A673 (cell line): ENCODE measurements around the gene DAB2IP. TPM values are rescaled to one million over a fixed set of nuclear protein-coding genes. Genes with fewer than 3 reads are reported as not detected.

Experiments used
- BruUV-seq: library from RNA; stranded (reverse); fragments of 400-500 nt; replicated peaks from 2 replicates; lab custom pipeline; 2021; lab: Mats Ljungman, UMichigan
- CTCF ChIA-PET: fragments of 300-600 bp; sonication (Branson Sonifier 250); formaldehyde crosslinking; loops from one replicate; lab custom pipeline; 2022; ENCODE audit warnings: antibody characterized with exemption; lab: Charles Lee
- POLR2A ChIA-PET: fragments of 300-600 bp; sonication (Branson Sonifier 250); formaldehyde crosslinking; loops from one replicate; lab custom pipeline; 2022; ENCODE audit warnings: antibody characterized with exemption; ENCODE audit not compliant: low non-redundant PET; lab: Charles Lee
- DNase-seq: peaks from one replicate; pipeline ENCODE4 v3.0.0-alpha.2; 2015; ENCODE audit warnings: low spot score
- H3K27ac ChIP-seq: fragments of 200-600 bp; sonication (generic); 2 replicates; pipeline ENCODE4 v1.5.1; 2016; ENCODE audit warnings: mixed run types, low read depth, mild to moderate bottlenecking, mixed read lengths, antibody characterized with exemption, low read length; ENCODE audit not compliant: poor library complexity, severe bottlenecking
- H3K27me3 ChIP-seq: fragments of 200-600 bp; sonication (generic); replicated peaks from 2 replicates; pipeline ENCODE4 v1.6.1; 2017; ENCODE audit warnings: mixed run types, low read depth, mild to moderate bottlenecking, mixed read lengths, antibody characterized with exemption, low read length; ENCODE audit not compliant: insufficient read depth, poor library complexity
- H3K36me3 ChIP-seq: fragments of 200-600 bp; sonication (generic); 2 replicates; pipeline ENCODE4 v1.6.1; 2016; ENCODE audit warnings: mixed run types, mild to moderate bottlenecking, mixed read lengths, antibody characterized with exemption, low read length; ENCODE audit not compliant: insufficient read depth, poor library complexity, severe bottlenecking
- H3K4me1 ChIP-seq: fragments of 200-600 bp; sonication (generic); 2 replicates; pipeline ENCODE4 v1.6.1; 2017; ENCODE audit warnings: mixed run types, mild to moderate bottlenecking, mixed read lengths, antibody characterized with exemption, low read length; ENCODE audit not compliant: insufficient read depth, poor library complexity, severe bottlenecking
- H3K4me3 ChIP-seq: fragments of 200-600 bp; sonication (generic); 2 replicates; pipeline ENCODE4 v1.5.1; 2016; ENCODE audit warnings: low read depth, mixed run types, mild to moderate bottlenecking, mixed read lengths, low read length; ENCODE audit not compliant: poor library complexity, severe bottlenecking
- H3K9me3 ChIP-seq: fragments of 200-600 bp; sonication (generic); 2 replicates; pipeline ENCODE4 v1.6.1; 2016; ENCODE audit warnings: mixed run types, low read depth, mild to moderate bottlenecking, mixed read lengths, antibody characterized with exemption, low read length; ENCODE audit not compliant: poor library complexity, severe bottlenecking
- CTCF ChIP-seq: fragments of 300-800, 200-600 bp; sonication (generic); conservative IDR thresholded peaks from 2 replicates; pipeline ENCODE4 v1.5.1; 2017; ENCODE audit warnings: low read depth, mild to moderate bottlenecking, antibody characterized with exemption, low read length, moderate library complexity, mixed read lengths
- EZH2 ChIP-seq: fragments of 200-600 bp; sonication (generic); IDR thresholded peaks from 2 replicates; pipeline ENCODE4 v1.6.1; 2017; ENCODE audit warnings: borderline replicate concordance, low read depth, mild to moderate bottlenecking, mixed read lengths, antibody characterized with exemption, low read length; ENCODE audit not compliant: poor library complexity, severe bottlenecking
- intact Hi-C: fragments of 100-400 bp; cut with micrococcal nuclease; formaldehyde crosslinking; loops from one replicate; pipeline ENCODE4 v1.10.0; 2022; ENCODE audit not compliant: unreplicated experiment
- total RNA-seq: library from RNA; stranded (reverse); gene quantifications from 2 replicates; pipeline ENCODE4 v1.2.3, GENCODE V29; 2021

DAB2IP gene
- total RNA-seq, 1 experiment from 2014 or later: 34.5 TPM

GRCh38 chr9:121640491-121641223, 10.8 kb upstream of the DAB2IP start:
- ChIA-PET POLR2A (no interaction called here), CTCF (interaction anchor here (0.5 to 1.4 kb wide), 8 partner anchors 25 to 710 kb away, joined by 3 to 16 read pairs (median 4); no protein-coding TSS in a partner anchor)
- Histone ChIP-seq H3K9me3 (no peaks in the 10 kb centered on the region), H3K4me3 (no peak overlapping the region), H3K36me3 (no peaks in the 10 kb centered on the region), H3K27me3 (no peaks in the 10 kb centered on the region), H3K4me1 (no peaks in the 10 kb centered on the region), H3K27ac (no peak overlapping the region)
- no TSS peak for BruUV-seq
- no peak for DNase-seq
- intact Hi-C loops: no loop called here
- TF ChIP-seq EZH2 (no peak), CTCF (no peak)

DNA sequence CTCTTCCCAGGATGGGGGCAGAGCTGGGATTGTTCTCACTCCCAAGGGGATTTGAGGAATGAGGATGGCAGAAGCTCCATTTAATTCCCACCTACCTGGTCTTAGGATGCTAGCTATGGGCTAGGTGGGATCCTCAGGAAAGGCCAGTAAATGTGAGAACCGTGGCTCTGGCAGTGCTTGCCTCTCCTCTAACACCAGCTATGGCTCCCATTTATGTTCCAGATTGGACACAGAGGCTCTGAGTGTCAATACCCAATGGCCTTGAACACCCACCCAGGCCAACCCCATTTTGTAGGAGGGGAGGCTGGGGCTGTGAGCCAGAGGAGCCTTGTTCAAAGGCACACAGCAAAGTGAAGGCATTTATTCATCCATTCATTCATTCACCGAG, 10.2 kb upstream of the DAB2IP start:
- DNase-seq: no peak
- ChIA-PET POLR2A (no interaction called here), CTCF (interaction anchor here (0.5 kb wide), 1 partner anchor 26 kb away, joined by 3 read pairs; no protein-coding TSS in a partner anchor)
- no peaks in the 10 kb centered on the region for H3K27me3 ChIP-seq
- BruUV-seq: no TSS peak
- intact Hi-C loops: no loop called here
- H3K9me3 ChIP-seq: no peaks in the 10 kb centered on the region
- no peak overlapping the region for H3K4me3 ChIP-seq
- H3K36me3 ChIP-seq: no peaks in the 10 kb centered on the region
- no peak overlapping the region for H3K27ac ChIP-seq
- no peaks in the 10 kb centered on the region for H3K4me1 ChIP-seq
- no peak for TF ChIP-seq EZH2
- no peak for TF ChIP-seq CTCF

DNA sequence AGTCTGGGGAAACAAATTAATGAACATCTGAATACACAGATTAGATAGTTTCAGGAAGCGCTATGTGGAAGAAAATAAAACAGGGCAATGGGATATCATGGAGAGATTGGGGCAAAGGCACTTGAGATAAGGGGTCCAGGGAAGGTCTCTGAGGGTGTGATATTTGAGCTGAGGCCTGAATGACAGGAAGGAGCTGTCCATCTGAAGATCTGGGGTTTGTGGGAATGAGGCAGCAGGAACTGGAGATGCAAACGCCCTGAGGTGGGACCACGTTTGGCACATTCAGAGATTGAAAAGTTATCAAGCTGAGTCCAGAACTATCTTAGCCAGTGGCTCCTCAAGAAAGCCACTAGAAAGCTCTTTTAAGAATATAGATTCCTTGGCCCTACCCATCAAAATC, 8.7 kb upstream of the DAB2IP start:
- H3K27me3 ChIP-seq: no peaks in the 10 kb centered on the region
- H3K4me3 ChIP-seq: no peak overlapping the region
- DNase-seq: no peak
- no peaks in the 10 kb centered on the region for H3K4me1 ChIP-seq
- no TSS peak for BruUV-seq
- no peaks in the 10 kb centered on the region for H3K36me3 ChIP-seq
- POLR2A ChIA-PET: no interaction called here
- intact Hi-C loops: no loop called here
- CTCF ChIA-PET: interaction anchor here (0.6 kb wide), 1 partner anchor 11 kb away, joined by 5 read pairs; no protein-coding TSS in a partner anchor
- no peak for TF ChIP-seq CTCF
- TF ChIP-seq EZH2: no peak
- no peaks in the 10 kb centered on the region for H3K9me3 ChIP-seq
- no peak overlapping the region for H3K27ac ChIP-seq
